ENCODE data around the gene C1orf141.

Gene C1orf141

GRCh38 chr1:67053785-67054772 is 80.7 kb downstream of the C1orf141 start, which contains the start of gene SLC35D1:
Gene SLC35D1, minus strand, starts transcription at chr1:67054148. Its CDS starts 135 bp downstream, at chr1:67054013.
- peak; percentile 89 for DNase-seq (ENCODE audit: extremely low read depth, insufficient read length)
- H3K36me3 ChIP-seq (ENCODE audit: control insufficient read depth, insufficient read depth, low read length) = no peaks in the 10 kb centered on the region
- H3K4me3 ChIP-seq (replicated peaks; ENCODE audit: low read depth, low read length) = peak within 1 kb of the TSS; percentile 71
- TF ChIP-seq CTCF (IDR thresholded peaks at IDR 0.05; ENCODE audit: insufficient read depth, low read length, poor library complexity, severe bottlenecking) = no peak
- H3K27me3 ChIP-seq (replicated peaks; ENCODE audit: control insufficient read depth, insufficient read depth, low read length) = no peaks in the 10 kb centered on the region

- no peaks in the 10 kb centered on the region for H3K27me3 ChIP-seq (replicated peaks; ENCODE audit: control insufficient read depth, insufficient read depth, low read length)
- no peaks in the 10 kb centered on the region for H3K36me3 ChIP-seq (ENCODE audit: control insufficient read depth, insufficient read depth, low read length)
- peak overlapping the region; percentile 71 for H3K4me3 ChIP-seq (replicated peaks; ENCODE audit: low read depth, low read length)
- DNase-seq (ENCODE audit: extremely low read depth, insufficient read length) = no peak
- no peak for TF ChIP-seq CTCF (IDR thresholded peaks at IDR 0.05; ENCODE audit: insufficient read depth, low read length, poor library complexity, severe bottlenecking)
Measured at GRCh38 chr1:67053535-67053784, 81.3 kb downstream of the C1orf141 start.

GRCh38 chr1:67052741-67053534 is 81.8 kb downstream of the C1orf141 start:
- Histone ChIP-seq H3K36me3 (ENCODE audit: control insufficient read depth, insufficient read depth, low read length) (no peaks in the 10 kb centered on the region), H3K27me3 (replicated peaks; ENCODE audit: control insufficient read depth, insufficient read depth, low read length) (no peaks in the 10 kb centered on the region), H3K4me3 (replicated peaks; ENCODE audit: low read depth, low read length) (peak overlapping the region; percentile 71)
- no peak for TF ChIP-seq CTCF (IDR thresholded peaks at IDR 0.05; ENCODE audit: insufficient read depth, low read length, poor library complexity, severe bottlenecking)
- DNase-seq (ENCODE audit: extremely low read depth, insufficient read length) = no peak

GRCh38 chr1:67051196-67051595 is 83.6 kb downstream of the C1orf141 start:
- Histone ChIP-seq H3K4me3 (replicated peaks; ENCODE audit: low read depth, low read length) (no peak overlapping the region), H3K36me3 (ENCODE audit: control insufficient read depth, insufficient read depth, low read length) (no peaks in the 10 kb centered on the region), H3K27me3 (replicated peaks; ENCODE audit: control insufficient read depth, insufficient read depth, low read length) (no peaks in the 10 kb centered on the region)
- TF ChIP-seq CTCF (IDR thresholded peaks at IDR 0.05; ENCODE audit: insufficient read depth, low read length, poor library complexity, severe bottlenecking) = no peak
- DNase-seq (ENCODE audit: extremely low read depth, insufficient read length) = no peak

GRCh38 chr1:67044631-67045270 is 90.0 kb downstream of the C1orf141 start:
- no peak overlapping the region for H3K4me3 ChIP-seq (replicated peaks; ENCODE audit: low read depth, low read length)

More at GRCh38 chr1:67044631-67045270, 90.0 kb downstream of the C1orf141 start:
- peaks cover under 1% of the 10 kb centered on the region for H3K36me3 ChIP-seq (ENCODE audit: control insufficient read depth, insufficient read depth, low read length)
- TF ChIP-seq CTCF (IDR thresholded peaks at IDR 0.05; ENCODE audit: insufficient read depth, low read length, poor library complexity, severe bottlenecking) = no peak
- no peaks in the 10 kb centered on the region for H3K27me3 ChIP-seq (replicated peaks; ENCODE audit: control insufficient read depth, insufficient read depth, low read length)
- DNase-seq (ENCODE audit: extremely low read depth, insufficient read length) = no peak

All from GM06990 (cell line).